ENCODE results near the gene SAMD14. TPM values are rescaled to one million over a fixed set of nuclear protein-coding genes. Genes with fewer than 3 reads are reported as not detected.
A peak's percentile ranks its signal among the peaks of the same experiment; 100 is the strongest.

Gene SAMD14
- total and polyA plus RNA-seq, 11 donors, result 0.44 to 3.9 (median 1.2) TPM

GRCh38 chr17:50127697-50128361 lies 2.1 kb downstream of the SAMD14 start:
- no peaks in the 10 kb centered on the region for H3K9me3 ChIP-seq
- H3K36me3 ChIP-seq, result no peaks in the 10 kb centered on the region
- peaks cover 0 to 53% (median 20%) of the 10 kb centered on the region in 12 donors for H3K4me1 ChIP-seq
- no peak for TF ChIP-seq POLR2A (IDR thresholded peaks at IDR 0.05)
- TF ChIP-seq CTCF (IDR thresholded peaks at IDR 0.05), result no peak
- no peak for DNase-seq
- no peak overlapping the region for H3K4me3 ChIP-seq
- WGBS, 4 donors, result 60 to 68% (median 65%) methylated on average over 6 of the region's 6 CpGs
- no peak overlapping the region for H3K27ac ChIP-seq
- peaks cover 0 to 20% (median 0%) of the 10 kb centered on the region in 9 donors for H3K27me3 ChIP-seq
- ATAC-seq, result no peak
- intact Hi-C loops (cut with DNase I), result no loop called here

- intact Hi-C loops (cut with DNase I), result no loop called here
- Histone ChIP-seq H3K36me3 (no peaks in the 10 kb centered on the region), H3K27me3 (peaks cover 0 to 20% (median 0%) of the 10 kb centered on the region in 9 donors), H3K27ac (no peak overlapping the region), H3K4me3 (no peak overlapping the region), H3K9me3 (no peaks in the 10 kb centered on the region), H3K4me1 (peaks cover 0 to 36% (median 14%) of the 10 kb centered on the region in 12 donors)
- 97 to 98% (median 98%) methylated on average over 4 of the region's 4 CpGs for WGBS, 4 donors
- TF ChIP-seq POLR2A (IDR thresholded peaks at IDR 0.05), result no peak
- no peak for TF ChIP-seq CTCF (IDR thresholded peaks at IDR 0.05)
- DNase-seq, result no peak
- ATAC-seq, result no peak
Observed at GRCh38 chr17:50125420-50125997, 4.5 kb downstream of the SAMD14 start.

GRCh38 chr17:50123649-50124349 lies 6.2 kb downstream of the SAMD14 start:
- 41 to 55% (median 46%) methylated on average over 11 to 12 of the region's 12 CpGs for WGBS, 4 donors
- H3K27ac ChIP-seq, result peak overlapping the region in 4 of 12 donors; percentile 17 to 53 (median 33)
- ATAC-seq (peak in 3 of 4 donors; percentile 6 to 33 (median 25)), DNase-seq (peak in 1 of 5 donors; percentile 58)
- intact Hi-C loops (cut with DNase I), result no loop called here
- H3K36me3 ChIP-seq, result no peaks in the 10 kb centered on the region
- H3K27me3 ChIP-seq, result peaks cover 0 to 8% (median 0%) of the 10 kb centered on the region in 9 donors
- H3K9me3 ChIP-seq, result no peaks in the 10 kb centered on the region
- H3K4me3 ChIP-seq, result no peak overlapping the region
- H3K4me1 ChIP-seq, result peaks cover 0 to 24% (median 6%) of the 10 kb centered on the region in 12 donors
- TF ChIP-seq POLR2A (IDR thresholded peaks at IDR 0.05) (no peak), CTCF (IDR thresholded peaks at IDR 0.05) (no peak)

- DNase-seq (no peak), ATAC-seq (no peak)
- TF ChIP-seq POLR2A (IDR thresholded peaks at IDR 0.05) (no peak), CTCF (IDR thresholded peaks at IDR 0.05) (no peak)
- H3K9me3 ChIP-seq, result no peaks in the 10 kb centered on the region
- H3K27me3 ChIP-seq, result peaks cover 0 to 12% (median 0%) of the 10 kb centered on the region in 9 donors
- H3K27ac ChIP-seq, result peak overlapping the region in 1 of 12 donors; percentile 53
- intact Hi-C loops (cut with DNase I), result no loop called here
- WGBS, 4 donors, result 75 to 95% (median 95%) methylated on average over 3 of the region's 3 CpGs
- H3K36me3 ChIP-seq, result no peaks in the 10 kb centered on the region
- peaks cover 0 to 18% (median 5%) of the 10 kb centered on the region in 12 donors for H3K4me1 ChIP-seq
- H3K4me3 ChIP-seq, result no peak overlapping the region
Observed at GRCh38 chr17:50122945-50123344, 7.0 kb downstream of the SAMD14 start.

All from heart left ventricle (tissue), 16 donors.